Ishikawa (cell line): ENCODE measurements around the gene TGM3.

Experiments
- CEBPB ChIP-seq: IDR thresholded peaks from 2 replicates; pipeline ENCODE4 v1.6.1; 2012
- EGR1 ChIP-seq: IDR thresholded peaks from 2 replicates; pipeline ENCODE4 v1.6.1; 2012
- RAD21 ChIP-seq: IDR thresholded peaks from 2 replicates; pipeline ENCODE4 v1.6.1; 2012; ENCODE audit warnings: low read depth
- TEAD4 ChIP-seq: IDR thresholded peaks from 2 replicates; pipeline ENCODE4 v1.6.1; 2012
- USF1 ChIP-seq: IDR thresholded peaks from 2 replicates; pipeline ENCODE4 v1.6.1; 2012

GRCh38 chr20:2293971-2294370, 1.8 kb upstream of the TGM3 start:
- TF ChIP-seq EGR1 (no peak), RAD21 (no peak), TEAD4 (no peak), CEBPB (no peak), USF1 (no peak)
